COLO829 (cell line): Measurements from ENCODE around the gene PCNX2.
"Not testable (repeated sequence)": the region's sequence is repeated elsewhere in the genome, so short reads cannot be mapped to it uniquely, and the experiment has no call there.

Source experiments
- DNase-seq: peaks from one replicate; pipeline ENCODE4 v3.0.0; 2012; ENCODE audit warnings: low spot score

The PCNX2 gene

GRCh38 chr1:233224311-233224710, 71.2 kb downstream of the PCNX2 start:
- no peak for DNase-seq

- no peak for DNase-seq
These were observed 77.7 kb downstream of the PCNX2 start for GRCh38 chr1:233217832-233218231.

- DNase-seq: no peak
These were observed 79.5 kb downstream of the PCNX2 start for GRCh38 chr1:233216009-233216408.

- DNase-seq: no peak
These were observed 80.3 kb downstream of the PCNX2 start for GRCh38 chr1:233215135-233215760.

- no peak for DNase-seq
These were observed 83.9 kb downstream of the PCNX2 start for GRCh38 chr1:233211595-233211994.

DNA sequence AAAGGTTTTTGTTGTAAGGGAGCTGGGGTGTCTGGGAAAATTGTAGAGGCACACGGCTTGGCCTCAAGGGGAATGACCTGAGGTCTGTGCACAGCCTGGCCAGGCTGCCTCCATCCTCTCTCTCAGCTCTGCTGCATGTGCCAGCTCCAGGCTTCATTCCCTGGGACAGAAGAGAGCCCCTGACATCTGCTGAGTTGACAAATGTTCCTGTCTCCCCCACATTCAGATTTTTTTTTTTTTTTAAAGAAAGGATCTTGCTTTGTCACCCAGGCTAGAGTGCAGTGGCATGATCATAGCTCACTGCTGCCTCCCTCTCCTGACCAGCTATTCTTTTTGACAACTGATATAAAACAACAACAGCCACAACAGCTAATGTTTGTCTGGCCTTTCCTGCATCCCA, 84.4 kb downstream of the PCNX2 start:
- DNase-seq: no peak

DNA sequence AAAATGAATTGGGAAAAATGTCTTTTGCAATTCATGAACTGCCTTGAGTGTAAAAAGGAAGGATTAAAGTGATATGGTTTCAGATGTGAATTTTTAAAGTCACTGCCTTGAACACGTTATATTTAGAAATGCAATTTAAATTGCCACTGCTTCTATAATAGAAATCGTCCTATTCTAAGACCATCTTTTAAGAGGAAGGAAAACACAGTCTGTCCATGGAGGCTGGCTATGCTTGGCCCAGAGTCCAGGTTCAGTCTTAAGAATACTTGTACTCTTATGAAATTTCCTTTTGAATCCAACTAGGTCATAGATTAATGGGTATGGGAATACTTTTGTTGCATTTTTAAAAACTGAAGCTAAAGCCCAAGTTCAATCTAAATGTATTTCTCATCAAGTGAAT, 86.0 kb downstream of the PCNX2 start:
- DNase-seq: no peak

DNA sequence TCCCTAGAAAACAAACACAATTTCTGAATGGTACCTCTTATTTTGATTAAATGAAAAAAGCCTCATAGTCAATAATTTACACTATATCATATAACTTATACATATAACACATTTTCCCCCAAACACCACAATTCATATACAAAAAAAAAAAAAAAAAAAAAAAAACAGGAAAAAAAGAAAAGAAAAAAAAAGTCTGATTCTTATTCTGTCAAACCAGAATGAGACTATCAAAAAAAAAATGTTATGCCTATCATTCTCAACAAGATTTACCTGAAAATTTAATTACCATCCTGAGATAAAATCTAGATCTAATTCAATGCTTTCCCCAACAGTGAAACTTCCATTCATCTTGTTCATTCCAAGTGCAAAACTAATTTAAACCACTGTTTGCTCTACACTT, 86.8 kb downstream of the PCNX2 start:
- DNase-seq: no peak

GRCh38 chr1:233197940-233198339, 97.6 kb downstream of the PCNX2 start:
- DNase-seq: no peak

- DNase-seq: no peak
These were observed 101.8 kb downstream of the PCNX2 start for GRCh38 chr1:233193741-233194140.

DNA sequence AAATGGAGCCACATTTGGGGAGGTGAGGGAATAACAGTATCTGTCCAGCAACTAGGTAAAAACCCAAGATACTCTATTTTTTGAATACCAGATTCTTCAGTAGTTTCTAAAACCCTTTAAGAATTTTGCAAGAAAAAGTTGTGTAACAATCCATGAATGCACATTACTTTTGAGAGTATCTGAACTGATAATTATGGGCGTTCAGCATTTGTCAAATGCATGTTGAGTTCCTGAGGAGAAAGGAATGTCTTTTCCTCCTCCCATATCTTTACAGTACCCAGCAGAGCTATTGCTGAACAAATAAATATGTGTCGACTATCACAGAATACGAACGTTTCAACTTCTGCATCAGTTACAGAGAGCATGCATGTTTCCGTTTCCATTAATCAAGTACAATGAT, 104.5 kb downstream of the PCNX2 start:
- no peak for DNase-seq

DNA sequence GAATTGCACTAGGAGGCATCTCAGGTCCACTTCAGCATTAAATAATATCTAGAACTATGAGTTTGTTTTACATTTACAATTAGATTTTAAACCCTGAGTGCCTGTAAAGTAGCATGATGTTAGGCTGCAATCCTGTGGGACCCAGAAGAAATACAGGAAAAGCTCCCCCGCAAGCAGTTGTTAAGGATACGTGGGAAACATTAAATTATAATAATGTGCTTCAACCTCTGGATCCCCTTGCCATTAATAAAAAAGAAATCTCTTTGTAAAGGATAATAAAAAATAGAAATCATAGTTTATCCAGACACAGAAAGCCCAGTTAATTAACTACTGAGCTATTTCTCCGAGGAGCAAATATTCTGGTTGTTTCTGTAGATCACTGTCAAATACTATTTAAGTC, 106.0 kb downstream of the PCNX2 start:
- no peak for DNase-seq

- no peak for DNase-seq
These were observed 107.5 kb downstream of the PCNX2 start for GRCh38 chr1:233188061-233188460.

GRCh38 chr1:233183226-233184020, 112.1 kb downstream of the PCNX2 start:
- DNase-seq: no peak

GRCh38 chr1:233182587-233182986, 112.9 kb downstream of the PCNX2 start:
- no peak for DNase-seq

DNA sequence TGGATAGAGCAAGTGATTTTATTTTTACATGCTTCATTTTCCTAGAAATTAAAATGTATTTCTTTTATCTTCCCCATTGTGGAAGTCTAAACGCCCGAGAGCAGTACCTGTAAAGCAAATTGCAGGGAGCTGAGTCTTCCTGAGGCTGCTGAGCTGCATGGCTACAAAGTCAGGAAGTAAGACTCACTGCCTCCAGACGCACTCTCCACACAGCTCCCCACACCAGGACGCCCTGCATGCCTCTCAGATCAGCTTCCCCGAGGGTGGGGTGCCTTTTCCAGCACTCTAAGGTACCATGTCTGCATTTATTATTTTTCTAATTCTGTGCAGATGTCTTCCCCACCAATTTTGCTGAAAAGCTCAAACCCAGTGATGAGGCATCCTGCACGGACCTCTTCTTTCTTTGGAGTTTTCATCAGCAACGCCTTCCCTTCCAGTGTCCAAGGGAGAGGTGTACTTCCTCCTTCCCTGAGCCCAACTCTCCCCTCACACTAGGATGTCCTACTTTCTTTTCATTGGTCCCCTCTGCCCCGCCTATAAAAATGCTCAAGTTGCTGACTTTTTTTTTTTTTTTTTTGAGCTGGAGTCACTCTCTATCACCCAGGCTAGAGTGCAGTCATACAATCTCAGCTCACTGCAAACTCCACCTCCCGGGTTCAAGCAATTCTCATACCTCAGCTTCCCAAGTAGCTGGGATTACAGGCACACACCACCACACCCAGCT, 114.7 kb downstream of the PCNX2 start:
- no peak for DNase-seq

DNA sequence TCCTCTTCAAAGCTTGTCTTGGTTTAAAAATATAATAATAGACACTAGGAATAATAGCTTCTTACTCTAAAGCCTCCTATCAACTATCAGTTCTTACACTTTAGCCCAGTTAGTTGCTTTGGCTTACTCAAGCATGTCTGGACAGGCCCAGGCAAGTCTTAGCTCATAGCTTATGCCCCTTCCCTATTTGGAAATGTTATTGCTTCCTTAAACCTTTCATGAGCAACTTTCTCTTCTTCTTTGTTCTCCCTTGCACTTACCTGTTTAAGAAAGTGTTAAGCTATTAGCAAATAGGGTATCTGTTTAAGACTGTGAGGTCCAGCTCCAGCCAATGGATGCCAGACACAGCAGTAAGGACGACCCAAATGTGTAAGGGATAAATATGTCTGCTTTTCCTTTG, 115.9 kb downstream of the PCNX2 start:
- DNase-seq: not testable (repeated sequence)

GRCh38 chr1:233172201-233172600, 123.3 kb downstream of the PCNX2 start:
- DNase-seq: peak; percentile 16

DNA sequence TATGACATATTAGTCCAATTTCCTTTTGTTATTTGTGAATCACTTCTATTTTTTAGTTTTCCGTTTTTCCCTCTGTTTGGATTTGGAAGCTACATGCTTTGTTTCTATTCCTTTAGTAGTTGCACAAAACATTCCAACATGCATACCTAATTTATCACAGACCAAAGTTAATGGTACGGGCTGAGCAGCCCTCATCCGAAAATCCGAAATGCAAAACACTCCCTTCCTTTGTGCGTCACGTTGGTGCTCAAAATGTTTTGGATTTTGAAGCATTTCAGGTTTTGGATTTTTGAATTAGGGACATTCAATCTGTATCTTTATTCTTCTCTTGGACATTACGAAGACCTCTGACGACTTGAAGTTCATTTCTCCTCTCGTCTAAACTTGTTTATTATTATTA, 124.8 kb downstream of the PCNX2 start:
- DNase-seq: no peak

DNA sequence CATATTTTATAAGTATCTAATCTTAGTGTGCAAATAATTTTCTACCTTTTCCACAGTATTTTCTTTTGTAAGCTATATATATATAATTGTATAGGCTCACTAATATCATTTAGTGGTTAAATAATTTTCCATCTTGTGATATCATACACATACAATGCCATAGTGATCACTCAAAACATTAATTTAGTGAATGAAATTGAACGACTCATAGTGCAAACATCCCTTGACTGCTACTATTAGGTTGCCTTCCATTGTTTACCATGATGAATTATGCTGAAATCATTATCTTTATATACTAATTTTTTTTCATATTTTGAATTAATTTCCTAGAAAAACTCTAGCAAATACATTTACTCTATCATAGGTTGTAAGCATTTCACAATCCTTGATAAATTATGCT, 127.1 kb downstream of the PCNX2 start:
- no peak for DNase-seq

- no peak for DNase-seq
These were observed 128.6 kb downstream of the PCNX2 start for GRCh38 chr1:233166896-233167295.

DNA sequence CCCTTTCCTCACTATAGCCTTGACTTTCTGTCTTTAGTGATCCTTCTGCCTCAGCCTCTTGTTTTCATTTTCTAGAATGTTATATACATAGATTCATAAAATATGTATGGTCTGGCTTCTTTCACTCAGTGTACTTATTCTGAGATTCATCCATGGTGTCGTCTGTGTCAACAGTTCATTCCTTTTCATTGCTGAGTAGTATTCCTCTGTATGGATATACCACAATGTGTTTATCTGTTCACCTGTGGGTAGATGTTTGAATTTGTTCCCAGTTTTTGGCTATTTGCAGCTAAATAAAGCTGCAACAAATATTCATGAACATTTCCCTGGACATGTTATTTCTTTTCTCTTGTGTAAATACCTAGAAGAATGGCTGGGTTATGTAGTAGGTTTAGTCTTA, 131.8 kb downstream of the PCNX2 start:
- DNase-seq: no peak

GRCh38 chr1:233158322-233158721, 137.2 kb downstream of the PCNX2 start:
- DNase-seq: no peak
